ENCODE measurements around the gene MED20.

The MED20 gene

DNA sequence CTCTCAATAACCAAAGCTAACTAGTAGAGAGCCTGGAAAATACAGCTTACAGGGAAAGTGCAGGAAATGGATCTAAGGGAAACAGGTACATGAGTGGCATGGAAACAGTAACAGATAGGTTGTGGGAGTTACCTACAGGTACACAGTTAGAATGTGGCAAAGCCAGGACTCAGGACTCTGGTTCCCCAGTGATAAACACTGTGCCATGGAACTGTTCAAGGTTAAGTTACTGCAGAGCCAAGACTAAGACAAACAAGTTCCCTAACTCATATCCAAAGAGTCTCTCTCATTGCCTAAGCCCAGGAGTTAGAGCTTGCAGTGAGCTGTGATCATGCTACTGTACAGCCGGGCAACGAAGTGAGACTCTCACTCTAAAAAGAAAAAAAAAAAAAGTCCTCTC, 6.6 kb downstream of the MED20 start:
- H3K27me3 ChIP-seq (ENCODE audit: insufficient read depth, poor library complexity, severe bottlenecking), result no peaks in the 10 kb centered on the region
- no peak for DNase-seq (ENCODE audit: low read depth in 1 of 2, low spot score in 1 of 2)
- no peak overlapping the region for H3K27ac ChIP-seq (replicated peaks)
- no peak overlapping the region for H3K4me3 ChIP-seq (replicated peaks; ENCODE audit: insufficient read depth, low read length)
- TF ChIP-seq, protein P1, sequence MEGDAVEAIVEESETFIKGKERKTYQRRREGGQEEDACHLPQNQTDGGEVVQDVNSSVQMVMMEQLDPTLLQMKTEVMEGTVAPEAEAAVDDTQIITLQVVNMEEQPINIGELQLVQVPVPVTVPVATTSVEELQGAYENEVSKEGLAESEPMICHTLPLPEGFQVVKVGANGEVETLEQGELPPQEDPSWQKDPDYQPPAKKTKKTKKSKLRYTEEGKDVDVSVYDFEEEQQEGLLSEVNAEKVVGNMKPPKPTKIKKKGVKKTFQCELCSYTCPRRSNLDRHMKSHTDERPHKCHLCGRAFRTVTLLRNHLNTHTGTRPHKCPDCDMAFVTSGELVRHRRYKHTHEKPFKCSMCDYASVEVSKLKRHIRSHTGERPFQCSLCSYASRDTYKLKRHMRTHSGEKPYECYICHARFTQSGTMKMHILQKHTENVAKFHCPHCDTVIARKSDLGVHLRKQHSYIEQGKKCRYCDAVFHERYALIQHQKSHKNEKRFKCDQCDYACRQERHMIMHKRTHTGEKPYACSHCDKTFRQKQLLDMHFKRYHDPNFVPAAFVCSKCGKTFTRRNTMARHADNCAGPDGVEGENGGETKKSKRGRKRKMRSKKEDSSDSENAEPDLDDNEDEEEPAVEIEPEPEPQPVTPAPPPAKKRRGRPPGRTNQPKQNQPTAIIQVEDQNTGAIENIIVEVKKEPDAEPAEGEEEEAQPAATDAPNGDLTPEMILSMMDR (IDR thresholded peaks at IDR 0.05; ENCODE audit: insufficient read depth, low read length), result no peak
- no peak for TF ChIP-seq GABPA (IDR thresholded peaks at IDR 0.05; ENCODE audit: low read depth)
- no peak for TF ChIP-seq POLR2AphosphoS5 (IDR thresholded peaks at IDR 0.05; ENCODE audit: low read depth)
- TF ChIP-seq SPI1 (IDR thresholded peaks at IDR 0.05; ENCODE audit: borderline replicate concordance, low read depth), result no peak
- TF ChIP-seq REST (IDR thresholded peaks at IDR 0.05; ENCODE audit: insufficient replicate concordance, low read depth), result no peak

DNA sequence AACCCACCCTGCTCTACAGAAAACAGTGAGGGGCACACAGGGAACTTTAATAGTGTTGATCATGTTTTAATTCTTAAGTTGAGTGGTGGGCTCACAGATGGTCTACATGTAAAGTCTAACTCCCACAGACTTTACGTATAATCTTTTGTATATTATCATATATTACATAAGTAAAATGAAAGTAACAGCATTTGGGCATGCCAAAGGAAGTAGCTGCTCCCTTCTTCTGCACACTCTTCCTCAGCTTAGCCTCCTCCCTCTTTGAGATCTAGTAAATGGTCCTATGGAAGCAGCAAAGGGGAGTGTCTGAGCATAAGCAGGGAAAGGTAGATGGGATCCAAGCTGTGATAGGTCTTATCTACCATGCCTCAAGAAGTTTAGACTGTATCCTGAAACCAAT, 11.2 kb downstream of the MED20 start:
- Histone ChIP-seq H3K4me3 (replicated peaks; ENCODE audit: insufficient read depth, low read length) (no peak overlapping the region), H3K27me3 (ENCODE audit: insufficient read depth, poor library complexity, severe bottlenecking) (no peaks in the 10 kb centered on the region), H3K27ac (replicated peaks) (no peak overlapping the region)
- no peak for TF ChIP-seq POLR2AphosphoS5 (IDR thresholded peaks at IDR 0.05; ENCODE audit: low read depth)
- TF ChIP-seq REST (IDR thresholded peaks at IDR 0.05; ENCODE audit: insufficient replicate concordance, low read depth), result no peak
- no peak for TF ChIP-seq SPI1 (IDR thresholded peaks at IDR 0.05; ENCODE audit: borderline replicate concordance, low read depth)
- TF ChIP-seq, protein P1 (IDR thresholded peaks at IDR 0.05; ENCODE audit: insufficient read depth, low read length), result no peak
- no peak for TF ChIP-seq GABPA (IDR thresholded peaks at IDR 0.05; ENCODE audit: low read depth)
- no peak for DNase-seq (ENCODE audit: low read depth in 1 of 2, low spot score in 1 of 2)

- TF ChIP-seq, protein P1 (IDR thresholded peaks at IDR 0.05; ENCODE audit: insufficient read depth, low read length), result no peak
- TF ChIP-seq SPI1 (IDR thresholded peaks at IDR 0.05; ENCODE audit: borderline replicate concordance, low read depth) (no peak), GABPA (IDR thresholded peaks at IDR 0.05; ENCODE audit: low read depth) (no peak), POLR2AphosphoS5 (IDR thresholded peaks at IDR 0.05; ENCODE audit: low read depth) (no peak), REST (IDR thresholded peaks at IDR 0.05; ENCODE audit: insufficient replicate concordance, low read depth) (no peak)
- Histone ChIP-seq H3K27ac (replicated peaks) (no peak overlapping the region), H3K4me3 (replicated peaks; ENCODE audit: insufficient read depth, low read length) (no peak overlapping the region), H3K27me3 (ENCODE audit: insufficient read depth, poor library complexity, severe bottlenecking) (no peaks in the 10 kb centered on the region)
- DNase-seq (ENCODE audit: low read depth in 1 of 2, low spot score in 1 of 2), result peak in 1 of 2 experiments; percentile 46
Measured at GRCh38 chr6:41901882-41902519, 18.9 kb downstream of the MED20 start.
